Measurements from ENCODE around the gene PITX2. TPM values are rescaled to one million over a fixed set of nuclear protein-coding genes. Genes with fewer than 3 reads are reported as not detected.

The PITX2 gene
- total RNA-seq, 1 experiment from 2014 or later = 8.3 TPM

DNA sequence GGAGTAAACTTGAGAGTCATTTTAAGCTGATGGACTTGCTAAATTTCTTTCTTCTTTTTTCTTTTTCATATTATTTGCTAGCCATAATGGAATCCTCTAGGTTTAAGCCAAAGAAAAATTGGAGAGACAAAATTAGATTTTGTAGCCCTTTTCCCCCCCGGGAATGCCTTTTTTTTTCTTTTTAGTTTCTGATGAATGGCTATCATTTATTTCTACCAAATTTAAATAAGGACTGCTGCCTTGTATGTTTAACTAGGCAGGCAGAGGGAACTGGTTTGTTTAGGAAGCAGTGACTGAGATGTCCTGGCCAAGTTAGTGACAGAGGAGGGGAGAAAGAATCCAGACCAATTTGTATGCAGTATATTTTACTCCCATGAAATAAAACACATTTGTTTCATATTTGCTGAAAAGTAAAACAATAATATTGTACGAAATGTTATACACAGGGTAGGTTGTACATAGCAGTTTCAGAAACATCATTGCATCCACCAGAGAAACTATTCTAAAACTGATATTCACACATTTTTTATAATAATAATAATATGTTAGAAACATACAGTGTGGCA is 5.7 kb downstream of the PITX2 start:
- no peaks in the 10 kb centered on the region for H3K9me3 ChIP-seq (ENCODE audit: control insufficient read depth in 1 of 2, insufficient read depth in 1 of 2, low read depth in 1 of 2, low read length in 2 of 2)
- H4K20me1 ChIP-seq (ENCODE audit: insufficient read depth) = no peaks in the 10 kb centered on the region
- H3K4me3 ChIP-seq (replicated peaks in 1 of 2; ENCODE audit: low read depth in 1 of 2, low read length in 2 of 2) = no peak overlapping the region
- H3K4me2 ChIP-seq (ENCODE audit: low read length) = no peak overlapping the region
- 0 out of 4 replicates have a peak, but pooled peaks cover 0 to 4% of the 10 kb centered on the region in 2 experiments for H3K36me3 ChIP-seq (ENCODE audit: control insufficient read depth in 1 of 2, insufficient read depth in 2 of 2, low read length in 2 of 2)
- RAD21 ChIA-PET (ENCODE audit: low non-redundant PET in 1 of 2, low total read pairs in 2 of 2, uncharacterized antibody in 2 of 2, unreplicated experiment in 2 of 2) = interaction anchor here in 1 of 2 experiments (0.6 kb wide), 1 partner anchor 693 kb away, joined by 3 read pairs; no protein-coding TSS in a partner anchor
- POLR2A ChIA-PET = no interaction called here
- H3K79me2 ChIP-seq (ENCODE audit: insufficient read depth, low read length) = no peaks in the 10 kb centered on the region
- no peak overlapping the region for H3K27ac ChIP-seq (ENCODE audit: low read depth, low read length)
- no peak for TF ChIP-seq ELF1 (IDR thresholded peaks at IDR 0.05; ENCODE audit: borderline replicate concordance, low read depth)
- TF ChIP-seq, protein P1, sequence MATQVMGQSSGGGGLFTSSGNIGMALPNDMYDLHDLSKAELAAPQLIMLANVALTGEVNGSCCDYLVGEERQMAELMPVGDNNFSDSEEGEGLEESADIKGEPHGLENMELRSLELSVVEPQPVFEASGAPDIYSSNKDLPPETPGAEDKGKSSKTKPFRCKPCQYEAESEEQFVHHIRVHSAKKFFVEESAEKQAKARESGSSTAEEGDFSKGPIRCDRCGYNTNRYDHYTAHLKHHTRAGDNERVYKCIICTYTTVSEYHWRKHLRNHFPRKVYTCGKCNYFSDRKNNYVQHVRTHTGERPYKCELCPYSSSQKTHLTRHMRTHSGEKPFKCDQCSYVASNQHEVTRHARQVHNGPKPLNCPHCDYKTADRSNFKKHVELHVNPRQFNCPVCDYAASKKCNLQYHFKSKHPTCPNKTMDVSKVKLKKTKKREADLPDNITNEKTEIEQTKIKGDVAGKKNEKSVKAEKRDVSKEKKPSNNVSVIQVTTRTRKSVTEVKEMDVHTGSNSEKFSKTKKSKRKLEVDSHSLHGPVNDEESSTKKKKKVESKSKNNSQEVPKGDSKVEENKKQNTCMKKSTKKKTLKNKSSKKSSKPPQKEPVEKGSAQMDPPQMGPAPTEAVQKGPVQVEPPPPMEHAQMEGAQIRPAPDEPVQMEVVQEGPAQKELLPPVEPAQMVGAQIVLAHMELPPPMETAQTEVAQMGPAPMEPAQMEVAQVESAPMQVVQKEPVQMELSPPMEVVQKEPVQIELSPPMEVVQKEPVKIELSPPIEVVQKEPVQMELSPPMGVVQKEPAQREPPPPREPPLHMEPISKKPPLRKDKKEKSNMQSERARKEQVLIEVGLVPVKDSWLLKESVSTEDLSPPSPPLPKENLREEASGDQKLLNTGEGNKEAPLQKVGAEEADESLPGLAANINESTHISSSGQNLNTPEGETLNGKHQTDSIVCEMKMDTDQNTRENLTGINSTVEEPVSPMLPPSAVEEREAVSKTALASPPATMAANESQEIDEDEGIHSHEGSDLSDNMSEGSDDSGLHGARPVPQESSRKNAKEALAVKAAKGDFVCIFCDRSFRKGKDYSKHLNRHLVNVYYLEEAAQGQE (IDR thresholded peaks at IDR 0.05; ENCODE audit: low read depth) = no peak
- TF ChIP-seq, protein P2, sequence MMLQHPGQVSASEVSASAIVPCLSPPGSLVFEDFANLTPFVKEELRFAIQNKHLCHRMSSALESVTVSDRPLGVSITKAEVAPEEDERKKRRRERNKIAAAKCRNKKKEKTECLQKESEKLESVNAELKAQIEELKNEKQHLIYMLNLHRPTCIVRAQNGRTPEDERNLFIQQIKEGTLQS (IDR thresholded peaks at IDR 0.05) = no peak
- no peak for TF ChIP-seq FOSL1 (IDR thresholded peaks at IDR 0.05; ENCODE audit: low read depth)
- TF ChIP-seq EZH2phosphoT487 (IDR thresholded peaks at IDR 0.05; ENCODE audit: borderline replicate concordance) = no peak
- TF ChIP-seq ZNF274 (IDR thresholded peaks at IDR 0.05; ENCODE audit: low read depth, low read length) = no peak
- TF ChIP-seq SP1 (IDR thresholded peaks at IDR 0.05; ENCODE audit: low read depth) = no peak
- TF ChIP-seq RAD21 (IDR thresholded peaks at IDR 0.05; ENCODE audit: low read depth) = no peak
- TF ChIP-seq EZH2 (IDR thresholded peaks at IDR 0.05) = no peak
- no peak for TF ChIP-seq CBX3 (IDR thresholded peaks at IDR 0.05; ENCODE audit: low read depth)
- no peak for TF ChIP-seq YY1 (IDR thresholded peaks at IDR 0.05; ENCODE audit: extremely low read depth, insufficient replicate concordance, low read depth, low read length)
- no peaks in the 10 kb centered on the region for H3K9me2 ChIP-seq (ENCODE audit: insufficient read depth)
- no peaks in the 10 kb centered on the region for H3K27me3 ChIP-seq (ENCODE audit: insufficient read depth, low read length)
- no peak for ATAC-seq
- no TSS peak for BruUV-seq (replicated peaks)
- no peak for DNase-seq (ENCODE audit: low read depth, low spot score)
- peaks cover 0 to 1% of the 10 kb centered on the region in 2 experiments; a peak in 2 of 4 replicates for H3K4me1 ChIP-seq (ENCODE audit: control insufficient read depth in 1 of 2, insufficient read depth in 2 of 2, low read length in 2 of 2)
- no peak overlapping the region for H3K9ac ChIP-seq (ENCODE audit: low read length)
- CTCF ChIA-PET = no interaction called here
- intact Hi-C loops (cut with micrococcal nuclease) = no loop called here
- no peak overlapping the region for H2AFZ ChIP-seq (ENCODE audit: low read depth, low read length, poor library complexity, severe bottlenecking)

Measured in HCT116 (cell line).